GM18868 (cell line): ENCODE measurements around the gene FMNL2.
"Not testable (repeated sequence)": the region's sequence is repeated elsewhere in the genome, so short reads cannot be mapped to it uniquely, and the experiment has no call there.

Source experiments
- ATAC-seq: cut with Tn5 transposase; IDR thresholded peaks from one replicate; pipeline ENCODE4 v1.9.1; 2021; ENCODE audit warnings: mild to moderate bottlenecking, moderate library complexity; ENCODE audit not compliant: unreplicated experiment

FMNL2 gene

GRCh38 chr2:152372438-152372984, 37.5 kb downstream of the FMNL2 start:
- no peak for ATAC-seq

GRCh38 chr2:152375174-152375573, 40.2 kb downstream of the FMNL2 start:
- no peak for ATAC-seq

- no peak for ATAC-seq
Measured at GRCh38 chr2:152376385-152376784, 41.4 kb downstream of the FMNL2 start.

- ATAC-seq: no peak
Measured at GRCh38 chr2:152376968-152377367, 42.0 kb downstream of the FMNL2 start.

GRCh38 chr2:152379089-152379488, 44.1 kb downstream of the FMNL2 start:
- no peak for ATAC-seq

- ATAC-seq: no peak
Measured at GRCh38 chr2:152380261-152381055, 45.5 kb downstream of the FMNL2 start.

- no peak for ATAC-seq
Measured at GRCh38 chr2:152383702-152384101, 48.7 kb downstream of the FMNL2 start.

GRCh38 chr2:152384992-152385391, 50.0 kb downstream of the FMNL2 start:
- ATAC-seq: no peak

- no peak for ATAC-seq
Measured at GRCh38 chr2:152385650-152386049, 50.7 kb downstream of the FMNL2 start.

- no peak for ATAC-seq
Measured at GRCh38 chr2:152386266-152386665, 51.3 kb downstream of the FMNL2 start.

GRCh38 chr2:152387041-152387440, 52.1 kb downstream of the FMNL2 start:
- no peak for ATAC-seq

GRCh38 chr2:152388269-152388668, 53.3 kb downstream of the FMNL2 start:
- not testable (repeated sequence) for ATAC-seq

GRCh38 chr2:152389483-152389882, 54.5 kb downstream of the FMNL2 start:
- ATAC-seq: no peak

- ATAC-seq: no peak
Measured at GRCh38 chr2:152390837-152391236, 55.9 kb downstream of the FMNL2 start.

- ATAC-seq: no peak
Measured at GRCh38 chr2:152391318-152391717, 56.3 kb downstream of the FMNL2 start.

- ATAC-seq: no peak
Measured at GRCh38 chr2:152393377-152393776, 58.4 kb downstream of the FMNL2 start.

GRCh38 chr2:152394326-152394725, 59.4 kb downstream of the FMNL2 start:
- no peak for ATAC-seq

- ATAC-seq: no peak
Measured at GRCh38 chr2:152395103-152395502, 60.1 kb downstream of the FMNL2 start.

- no peak for ATAC-seq
Measured at GRCh38 chr2:152395572-152395971, 60.6 kb downstream of the FMNL2 start.

GRCh38 chr2:152396051-152396511, 61.1 kb downstream of the FMNL2 start:
- ATAC-seq: no peak

GRCh38 chr2:152396763-152397162, 61.8 kb downstream of the FMNL2 start:
- no peak for ATAC-seq

GRCh38 chr2:152399003-152399402, 64.0 kb downstream of the FMNL2 start:
- ATAC-seq: no peak
